ENCODE data around the gene CANX.
"Not testable (repeated sequence)": the region's sequence is repeated elsewhere in the genome, so short reads cannot be mapped to it uniquely, and the experiment has no call there.

CANX gene

DNA sequence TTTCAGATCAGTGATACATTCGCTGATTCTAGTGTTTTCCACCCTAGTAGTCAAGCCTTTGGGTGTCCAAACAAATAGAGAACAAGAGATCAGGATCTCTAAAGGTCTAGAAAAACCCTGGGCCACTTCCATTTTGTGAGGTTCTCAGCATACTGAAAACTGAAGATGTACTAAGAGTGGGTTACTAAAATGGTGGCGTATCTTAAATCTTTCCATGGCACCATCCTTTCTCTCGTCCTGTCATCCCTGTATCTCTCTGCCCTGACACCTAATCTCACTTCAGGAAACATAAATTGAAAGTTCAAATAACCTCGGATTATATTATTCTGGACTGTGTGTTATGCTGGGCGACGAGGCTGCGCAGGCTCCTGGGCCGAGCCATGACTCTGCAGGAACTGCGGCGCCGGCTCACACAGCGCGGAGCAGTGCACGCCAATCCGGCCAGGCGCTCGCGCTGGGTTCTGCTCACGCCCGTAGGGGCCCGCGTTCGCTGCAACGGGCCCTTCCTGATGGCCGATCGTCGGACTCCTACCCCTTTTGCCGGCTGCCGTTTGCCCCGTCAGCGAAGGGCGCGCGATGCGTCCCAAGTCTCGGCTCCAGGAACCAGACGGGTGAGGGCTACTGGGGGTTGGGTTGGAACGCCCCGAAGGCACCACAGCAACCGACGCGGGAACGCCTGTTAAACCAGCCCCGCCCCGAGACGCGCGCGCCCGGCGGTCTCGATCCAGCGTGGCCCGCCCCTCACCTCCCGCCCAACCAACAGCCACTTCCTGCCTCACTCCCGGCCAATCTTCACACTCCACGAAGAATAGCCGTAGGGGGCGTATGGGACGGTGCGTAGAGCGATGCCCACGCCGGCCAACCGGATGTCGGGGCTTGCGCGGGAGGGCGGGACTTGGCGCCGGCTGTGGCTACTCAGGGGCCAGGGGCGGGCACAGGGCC lies 503 bp upstream of the CANX start:
- DNase-seq (ENCODE audit: low read depth) = peak; percentile 99

DNA sequence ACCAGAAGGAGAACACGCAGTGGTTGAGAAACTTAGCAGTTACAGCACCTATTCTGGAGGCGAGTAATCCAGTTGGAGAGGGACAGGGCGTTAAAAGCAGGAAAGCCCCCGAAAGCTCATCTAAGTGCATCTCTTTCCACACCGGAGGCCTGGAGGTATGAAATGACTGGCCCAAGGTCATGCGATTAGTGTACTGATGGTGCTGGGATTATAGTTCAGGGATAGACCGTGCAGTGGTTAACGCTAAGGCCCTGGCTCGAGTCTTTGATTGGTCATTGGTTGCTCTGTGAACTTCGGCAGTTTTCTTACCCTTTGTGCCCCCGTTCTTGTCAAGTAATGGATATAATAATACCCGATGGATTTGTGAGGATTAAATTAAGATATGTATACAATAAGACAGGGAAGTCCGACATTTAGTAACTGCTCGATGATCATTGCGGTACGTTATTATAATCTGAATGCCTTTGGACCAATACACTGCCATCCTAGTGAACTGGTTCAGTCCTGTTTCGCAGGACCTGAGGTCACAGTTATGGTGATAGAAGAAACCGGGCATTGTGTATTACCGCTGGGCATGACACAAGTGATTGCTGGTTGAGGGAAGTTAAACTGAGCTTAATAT lies 960 bp downstream of the CANX start:
- peak; percentile 38 for DNase-seq (ENCODE audit: low read depth)

DNA sequence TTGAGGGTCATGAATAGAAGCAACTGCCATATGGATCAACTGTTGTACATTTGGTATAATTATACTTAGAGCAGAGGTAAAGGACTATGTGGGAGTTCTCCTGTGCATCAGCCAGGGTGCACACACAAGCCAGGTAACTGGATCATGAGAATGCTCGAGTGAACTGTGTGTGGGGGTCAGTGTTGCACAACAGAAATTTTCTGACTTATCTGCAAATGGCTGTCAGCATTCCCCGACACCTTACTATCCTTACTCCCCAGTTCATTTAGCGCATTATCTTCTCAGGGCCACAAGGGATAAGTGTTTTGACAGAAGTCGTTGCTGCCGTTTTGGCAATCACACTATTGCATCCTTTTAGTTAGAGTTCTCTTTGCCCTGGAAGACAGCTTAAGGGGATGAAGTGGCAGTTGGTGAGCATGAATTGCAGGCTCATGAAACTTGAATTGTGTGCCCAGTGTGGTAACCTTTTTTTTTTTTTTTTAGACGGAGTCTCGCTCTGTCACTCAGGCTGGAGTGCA lies 1.7 kb downstream of the CANX start:
- no peak for DNase-seq (ENCODE audit: low read depth)

DNA sequence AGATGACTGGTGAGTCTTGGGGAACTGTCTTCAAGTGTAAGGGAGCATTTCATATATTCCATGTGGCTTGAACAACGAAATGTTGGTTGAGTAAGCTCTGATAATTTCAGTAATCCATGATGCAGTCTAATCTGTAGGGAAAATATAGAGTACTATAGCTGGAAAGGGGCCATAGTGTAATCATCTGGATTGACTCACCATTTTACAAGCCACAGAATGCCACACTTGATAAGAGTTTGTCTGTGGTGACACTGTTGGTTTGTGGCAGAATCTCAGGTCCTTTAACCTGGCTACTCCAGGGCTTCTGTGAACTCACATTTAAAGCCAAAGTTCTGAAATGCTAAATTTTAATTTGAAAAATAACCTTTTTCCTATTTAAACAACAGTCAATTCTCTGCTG lies 17.5 kb downstream of the CANX start:
- DNase-seq (ENCODE audit: low read depth) = no peak

DNA sequence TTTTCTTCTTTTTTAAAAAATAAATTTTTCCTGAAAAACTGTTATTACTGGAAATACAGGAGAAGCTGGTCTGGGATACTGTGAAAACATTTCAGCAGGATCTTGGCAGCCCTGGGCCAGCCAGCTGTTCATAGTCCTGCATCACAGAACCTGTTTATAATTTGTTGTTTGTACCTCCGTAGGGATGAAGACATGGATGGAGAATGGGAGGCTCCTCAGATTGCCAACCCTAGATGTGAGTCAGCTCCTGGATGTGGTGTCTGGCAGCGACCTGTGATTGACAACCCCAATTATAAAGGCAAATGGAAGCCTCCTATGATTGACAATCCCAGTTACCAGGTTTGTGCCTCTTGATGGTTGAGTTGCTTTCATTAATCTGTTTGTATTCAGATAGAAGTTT lies 21.5 kb downstream of the CANX start:
- DNase-seq (ENCODE audit: low read depth) = no peak

DNA sequence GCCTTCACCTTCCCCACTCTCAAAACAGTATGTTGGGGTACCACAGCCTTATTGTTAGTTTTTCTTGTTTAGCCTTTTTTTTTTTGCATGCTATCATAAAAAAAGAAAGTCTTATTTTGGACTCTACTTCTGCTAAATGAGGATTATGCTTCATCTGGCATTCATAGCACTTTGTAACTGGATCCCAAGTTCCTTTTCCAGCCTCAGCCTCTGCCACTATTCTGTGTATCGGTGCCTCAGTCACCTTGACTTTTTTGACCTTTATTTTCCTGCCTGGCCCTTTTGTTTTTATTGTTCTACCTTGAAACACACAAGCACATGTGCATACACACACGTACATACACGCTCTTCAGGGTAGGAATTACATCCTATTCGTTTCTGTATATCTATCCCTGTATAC lies 25.4 kb downstream of the CANX start:
- no peak for DNase-seq (ENCODE audit: low read depth)

DNA sequence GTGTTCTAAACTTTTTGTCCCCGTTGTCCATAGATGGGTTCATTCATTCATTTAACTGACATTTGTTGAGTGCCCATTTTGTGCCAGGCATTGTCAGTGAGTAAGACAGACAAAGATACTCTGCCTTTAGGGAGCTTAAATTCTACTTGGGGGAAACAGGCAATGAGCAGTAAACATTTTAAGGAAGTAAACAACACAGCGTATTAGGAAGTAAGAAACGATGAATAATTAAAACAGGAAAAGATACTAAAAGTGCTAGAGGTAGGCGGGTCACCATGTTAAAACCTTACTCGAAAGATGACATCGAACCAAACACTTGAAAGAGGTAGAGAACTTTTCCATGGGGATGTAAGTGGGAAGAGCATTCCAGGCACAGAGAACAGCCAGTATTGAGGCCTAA lies 28.3 kb downstream of the CANX start:
- no peak for DNase-seq (ENCODE audit: low read depth)

DNA sequence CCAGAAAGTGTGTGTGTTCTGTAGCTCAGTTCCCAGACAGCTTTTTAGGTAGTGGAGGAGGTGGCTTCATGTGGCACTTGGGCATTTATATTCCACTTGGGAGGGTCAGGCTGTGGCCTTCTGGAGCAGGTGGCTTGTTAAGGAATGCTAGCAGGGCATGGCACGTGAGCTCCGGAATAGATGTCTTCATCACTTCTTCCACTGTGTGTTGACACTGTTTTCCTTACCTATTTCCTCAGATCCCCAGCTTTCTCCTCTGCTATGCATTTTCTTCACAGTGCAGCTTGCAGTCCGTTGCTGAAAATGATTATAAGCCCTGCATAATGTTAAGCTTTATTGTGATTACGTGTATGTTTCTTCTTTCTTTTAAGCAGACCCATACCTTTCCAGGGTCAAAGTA lies 30.5 kb downstream of the CANX start:
- no peak for DNase-seq (ENCODE audit: low read depth)

DNA sequence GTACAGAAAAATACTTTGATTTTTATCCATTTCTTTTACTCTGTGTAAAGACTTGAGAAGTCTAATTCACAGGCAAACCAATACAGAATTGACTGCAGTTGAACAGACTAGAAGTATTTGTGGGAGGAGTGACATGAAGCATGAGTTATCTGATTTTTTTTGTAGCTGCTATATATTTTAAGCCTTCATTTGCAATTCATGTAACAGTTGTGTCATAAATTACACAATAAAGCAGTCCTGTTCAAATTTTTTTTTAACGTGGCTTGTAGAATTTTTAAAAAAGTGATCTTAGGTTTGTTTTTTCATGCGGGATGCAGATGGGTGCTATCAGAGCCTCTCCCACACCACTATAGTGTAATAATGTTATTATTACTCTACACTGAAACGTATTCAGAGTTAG lies 31.0 kb downstream of the CANX start:
- no peak for DNase-seq (ENCODE audit: low read depth)

DNA sequence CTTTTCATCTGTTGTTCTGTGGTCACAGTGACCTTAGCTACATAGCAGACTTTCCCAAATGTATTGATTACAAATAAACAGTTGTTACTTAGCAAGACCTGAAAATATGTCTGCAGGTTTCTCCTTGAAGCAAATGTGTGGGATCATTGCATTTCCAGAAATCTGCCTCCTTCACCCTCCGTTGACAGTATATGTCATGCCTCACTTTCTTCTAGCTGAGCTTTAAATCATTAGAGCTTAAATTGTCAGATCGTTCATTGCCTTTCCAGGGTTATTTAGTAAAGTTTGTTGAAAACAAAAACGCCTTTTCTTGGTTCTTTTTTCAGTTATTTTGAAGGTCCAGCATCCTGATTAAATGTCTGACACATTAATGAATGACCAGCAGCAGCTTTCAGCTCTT lies 31.6 kb downstream of the CANX start:
- no peak for DNase-seq (ENCODE audit: low read depth)

DNA sequence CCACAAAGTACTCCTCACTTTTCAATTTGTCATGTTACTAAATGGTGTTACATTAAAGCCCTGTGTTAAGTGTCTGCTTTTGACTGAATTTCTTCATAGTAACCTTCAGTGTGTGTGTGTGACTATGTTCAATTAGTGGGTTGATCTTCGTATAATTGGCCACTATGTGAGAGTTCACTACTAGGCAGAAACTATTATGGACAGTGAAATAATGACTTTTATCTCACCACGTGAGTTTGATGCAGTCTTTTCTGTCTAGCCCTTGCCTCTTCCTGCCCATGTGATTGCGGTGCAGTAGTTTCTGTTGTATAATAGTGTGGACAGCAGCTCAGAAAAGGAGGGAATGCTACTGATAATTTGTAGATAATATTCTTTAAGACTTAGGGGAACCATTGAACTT lies 32.1 kb downstream of the CANX start:
- no peak for DNase-seq (ENCODE audit: low read depth)

DNA sequence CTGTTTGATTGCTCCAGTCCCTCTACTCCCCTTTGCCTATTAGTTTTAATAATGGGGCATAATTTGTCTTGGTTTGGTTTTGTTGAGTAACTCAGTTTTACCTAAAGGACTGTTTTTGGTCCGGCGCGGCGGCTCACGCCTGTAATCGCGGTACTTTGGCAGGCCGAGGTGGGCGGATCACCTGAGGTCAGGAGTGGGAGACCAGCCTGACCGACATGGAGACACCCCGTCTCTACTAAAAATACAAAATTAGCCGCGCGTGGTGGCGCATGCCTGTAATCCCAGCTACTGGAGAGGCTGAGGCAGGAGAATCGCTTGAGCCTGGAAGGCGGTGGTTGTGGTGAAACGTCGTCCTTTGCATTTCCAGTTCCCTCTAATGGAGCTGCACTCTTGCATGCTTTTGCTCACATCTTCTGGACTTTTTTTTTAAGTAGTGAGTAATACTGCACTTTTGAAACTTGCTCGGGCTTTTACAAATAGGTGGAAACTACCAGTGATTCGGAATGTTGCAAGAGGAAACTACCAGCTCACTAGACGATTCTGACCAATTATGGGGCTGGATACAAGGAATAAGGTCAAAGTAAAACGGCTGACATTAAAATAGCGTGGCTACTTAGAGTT lies 33.1 kb downstream of the CANX start:
- DNase-seq (ENCODE audit: low read depth) = peak; percentile 15

DNA sequence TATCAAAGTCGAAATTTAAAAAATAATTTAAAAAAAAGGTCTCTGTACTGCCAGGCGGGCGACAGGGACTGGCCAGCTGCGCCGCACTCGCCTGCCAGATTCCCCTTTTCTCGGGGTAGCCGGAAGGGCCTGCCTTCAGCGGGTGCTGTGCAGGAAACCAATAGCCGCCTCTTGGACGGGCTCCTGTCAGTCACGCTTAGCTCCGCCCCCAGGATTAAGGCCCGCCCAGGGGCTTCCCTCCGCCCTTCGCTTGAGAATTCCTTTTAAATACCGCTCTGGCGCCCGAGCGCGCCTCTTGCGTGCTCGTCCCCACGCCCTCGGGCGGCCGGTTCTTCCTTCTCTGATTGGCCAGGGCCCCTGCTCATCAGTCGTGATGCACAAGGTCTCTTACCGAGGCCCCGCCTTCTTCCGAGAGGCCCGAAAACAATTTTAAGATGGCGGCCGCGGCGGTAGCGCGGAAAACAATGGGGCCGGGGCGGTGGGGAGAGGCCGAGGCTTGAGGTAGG lies 33.7 kb downstream of the CANX start, which contains the start of gene MAML1:
Gene MAML1, plus strand, starts transcription at position 411 of the 506 bp plus-strand sequence. CDS start 291 bp downstream, outside the sequence.
- peak; percentile 99 for DNase-seq (ENCODE audit: low read depth)

DNA sequence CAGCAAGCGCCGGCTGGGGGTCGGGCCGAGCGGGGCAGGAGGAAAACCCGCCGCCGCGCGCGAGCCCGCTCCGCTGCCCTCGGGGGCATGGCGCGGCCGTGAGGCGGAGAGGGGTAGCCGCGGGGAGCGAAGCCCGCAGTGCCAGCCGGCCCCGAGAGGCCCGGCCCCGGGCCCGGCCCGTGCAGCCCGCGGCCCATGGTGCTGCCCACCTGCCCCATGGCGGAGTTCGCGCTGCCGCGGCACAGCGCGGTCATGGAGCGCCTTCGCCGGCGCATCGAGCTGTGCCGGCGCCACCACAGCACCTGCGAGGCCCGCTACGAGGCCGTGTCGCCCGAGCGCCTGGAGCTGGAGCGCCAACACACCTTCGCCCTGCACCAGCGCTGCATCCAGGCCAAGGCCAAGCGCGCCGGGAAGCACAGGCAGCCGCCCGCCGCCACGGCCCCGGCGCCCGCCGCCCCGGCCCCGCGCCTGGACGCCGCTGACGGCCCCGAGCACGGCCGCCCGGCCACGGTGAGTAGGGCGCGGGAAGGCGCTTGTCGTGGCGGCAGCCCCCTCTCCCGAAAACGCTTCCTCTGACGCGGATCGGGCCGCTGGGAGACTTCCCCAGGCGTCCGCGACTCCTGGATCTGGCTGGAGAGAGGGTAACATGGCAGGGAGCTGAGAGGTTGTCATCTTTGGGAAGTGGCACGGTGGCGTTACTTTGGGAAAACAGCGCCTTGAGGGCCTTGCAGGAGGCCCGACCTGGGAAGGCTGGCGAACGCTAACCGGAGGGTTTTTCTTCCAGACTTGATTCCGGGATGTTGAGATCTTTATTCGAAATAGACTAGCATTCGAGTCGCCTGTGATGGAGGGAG lies 34.4 kb downstream of the CANX start:
- peak; percentile 43 for DNase-seq (ENCODE audit: low read depth)

DNA sequence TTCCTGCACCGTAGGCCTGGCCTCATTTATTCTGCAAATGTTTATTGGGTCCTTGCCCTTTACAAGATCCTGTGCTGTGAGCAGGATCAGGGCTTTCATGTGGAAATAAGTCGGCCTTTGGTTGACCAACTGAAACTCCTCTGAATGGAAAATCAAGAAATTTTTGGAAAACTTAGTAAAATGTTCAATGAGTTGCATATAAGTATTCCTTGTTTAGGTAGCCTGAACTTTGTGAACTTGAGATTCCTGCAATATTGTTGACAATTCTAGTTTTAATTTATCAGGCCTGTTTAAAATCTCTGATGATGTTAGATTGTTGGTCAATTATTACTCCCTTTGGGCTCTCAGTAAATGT lies 35.0 kb downstream of the CANX start:
- no peak for DNase-seq (ENCODE audit: low read depth)

DNA sequence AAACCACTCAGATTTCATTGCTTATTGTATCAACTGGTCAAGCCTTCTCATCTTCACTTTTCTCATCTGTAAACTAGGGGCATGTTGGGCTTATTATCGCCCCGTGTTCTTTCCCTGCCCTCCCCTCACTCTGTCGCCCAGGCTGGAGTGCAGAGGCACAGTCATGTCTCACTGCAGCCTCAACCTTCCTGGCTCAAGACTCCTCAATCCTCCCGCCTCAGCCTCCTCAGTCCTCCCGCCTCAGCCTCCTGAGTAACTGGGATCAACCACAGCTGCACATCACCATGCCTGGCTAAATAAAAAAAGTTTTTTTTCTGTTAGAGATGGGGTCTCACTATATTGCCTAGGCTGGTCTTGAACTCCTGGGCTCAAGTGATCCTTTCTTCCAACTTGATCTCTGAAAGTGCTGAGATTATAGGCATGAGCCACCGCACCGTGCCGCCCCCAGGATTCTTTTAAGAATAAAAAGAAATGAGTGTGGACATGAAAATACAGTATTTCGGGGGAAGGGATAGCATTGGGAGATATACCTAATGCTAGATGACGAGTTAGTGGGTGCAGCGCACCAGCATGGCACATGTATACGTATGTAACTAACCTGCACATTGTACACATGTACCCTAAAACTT lies 35.9 kb downstream of the CANX start:
- DNase-seq (ENCODE audit: low read depth) = no peak

DNA sequence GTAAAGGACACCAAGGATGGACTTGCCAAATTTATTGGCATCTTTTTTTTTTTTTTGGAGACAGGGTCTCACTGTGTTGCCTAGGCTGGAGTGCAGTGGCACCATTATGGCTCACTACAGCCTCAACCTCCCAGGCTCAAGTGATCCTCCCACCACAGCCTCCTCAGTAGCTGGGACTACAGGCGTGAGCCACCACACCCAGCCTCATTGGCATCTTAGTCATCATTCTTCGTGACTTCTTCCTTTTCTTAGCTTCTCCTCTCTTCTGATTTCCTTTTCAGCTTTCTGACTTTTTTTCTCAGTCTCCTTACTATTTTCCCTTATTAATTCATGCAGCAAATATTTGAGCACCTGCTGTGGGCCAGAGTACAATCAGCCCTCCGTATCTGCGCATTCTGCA lies 40.0 kb downstream of the CANX start:
- no peak for DNase-seq (ENCODE audit: low read depth)

DNA sequence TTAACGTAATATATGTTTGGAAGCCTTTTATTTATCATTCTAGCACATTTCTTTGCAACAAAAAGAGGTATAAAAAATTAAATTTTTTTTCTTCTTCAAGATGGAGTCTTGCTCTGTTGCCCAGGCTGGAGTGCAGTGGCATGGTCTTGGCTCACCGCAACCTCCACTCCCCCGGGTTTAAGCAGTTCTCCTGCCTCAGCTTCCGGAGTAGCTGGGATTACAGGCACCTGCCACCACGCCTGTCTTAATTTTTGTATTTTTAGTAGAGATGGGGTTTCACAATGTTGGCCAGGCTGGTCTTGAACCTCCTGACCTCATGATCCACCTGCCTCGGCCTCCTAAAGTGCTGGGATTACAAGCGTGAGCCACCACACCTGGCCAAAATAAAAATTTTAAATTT lies 45.3 kb downstream of the CANX start:
- DNase-seq (ENCODE audit: low read depth) = not testable (repeated sequence)

DNA sequence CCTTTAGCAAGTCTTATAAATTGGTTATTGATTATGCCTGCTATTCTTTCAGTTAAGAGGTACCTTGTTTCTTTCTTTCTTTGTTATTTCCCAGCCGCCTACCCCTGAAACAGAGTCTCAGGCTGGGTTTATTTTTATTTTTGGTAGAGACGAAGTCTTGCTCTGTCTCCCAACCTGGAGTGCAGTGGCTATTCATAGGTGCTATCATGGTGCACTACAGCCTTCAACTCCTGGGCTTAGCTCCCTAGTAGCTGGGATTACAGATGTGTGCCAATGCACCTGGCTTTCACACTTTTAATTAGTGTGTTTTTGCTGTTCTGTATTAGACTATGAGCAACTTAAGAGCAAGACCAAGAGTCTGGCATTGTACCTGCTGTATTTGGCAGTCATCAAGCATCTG lies 48.1 kb downstream of the CANX start:
- no peak for DNase-seq (ENCODE audit: low read depth)

DNA sequence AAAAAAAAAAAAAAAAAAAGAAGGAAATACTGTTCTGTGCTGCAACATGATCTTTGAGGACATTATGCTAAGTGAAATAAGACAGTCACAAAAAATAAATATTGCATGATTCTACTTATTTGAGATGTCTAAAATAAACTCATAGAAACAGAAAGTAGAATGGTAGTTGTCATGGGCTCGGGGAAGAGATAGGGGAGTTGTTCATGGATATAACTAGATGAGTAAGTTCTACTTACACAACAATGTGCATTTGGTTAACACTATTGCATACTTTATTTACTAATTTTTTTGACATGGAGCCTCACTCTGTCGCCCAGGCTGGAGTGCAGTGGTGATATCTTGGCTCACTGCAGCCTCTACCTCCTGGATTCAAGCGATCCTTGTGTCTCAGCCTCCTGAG lies 49.0 kb downstream of the CANX start:
- no peak for DNase-seq (ENCODE audit: low read depth)

DNA sequence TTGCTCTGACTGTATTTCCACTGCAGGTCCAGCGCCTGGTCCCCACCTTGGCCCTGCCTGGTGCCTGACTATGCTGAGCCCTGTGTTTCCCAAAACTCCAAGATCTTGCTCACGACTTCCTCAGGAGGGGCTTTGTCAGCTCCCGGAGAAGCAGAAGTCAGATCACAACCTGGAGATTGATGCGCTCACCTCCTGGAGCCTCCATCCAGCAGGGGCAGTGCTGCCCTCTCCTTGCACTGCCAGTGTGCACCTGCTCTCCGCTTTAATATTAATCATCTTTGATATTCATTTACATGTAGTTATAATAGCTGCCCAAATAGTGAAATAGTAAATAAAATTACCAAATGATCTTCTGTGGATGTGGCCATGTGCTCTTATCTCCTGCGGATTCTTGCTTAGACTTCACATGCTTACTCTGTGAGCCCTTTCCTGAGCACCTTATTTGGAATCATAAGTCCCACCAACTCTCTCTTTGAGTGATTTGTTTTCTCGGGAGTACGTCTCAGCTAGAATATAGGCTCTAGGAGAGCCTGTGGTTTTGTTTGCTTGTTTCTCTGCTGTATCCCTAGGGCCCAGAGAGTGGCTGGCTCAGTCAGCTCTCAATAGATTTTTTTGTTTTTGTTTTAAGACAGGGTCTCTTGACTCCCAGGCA lies 51.2 kb downstream of the CANX start:
- DNase-seq (ENCODE audit: low read depth) = no peak
